ENCODE data around the gene SH3RF1.
"Not testable (repeated sequence)": the region's sequence is repeated elsewhere in the genome, so short reads cannot be mapped to it uniquely, and the experiment has no call there.

Gene SH3RF1

DNA sequence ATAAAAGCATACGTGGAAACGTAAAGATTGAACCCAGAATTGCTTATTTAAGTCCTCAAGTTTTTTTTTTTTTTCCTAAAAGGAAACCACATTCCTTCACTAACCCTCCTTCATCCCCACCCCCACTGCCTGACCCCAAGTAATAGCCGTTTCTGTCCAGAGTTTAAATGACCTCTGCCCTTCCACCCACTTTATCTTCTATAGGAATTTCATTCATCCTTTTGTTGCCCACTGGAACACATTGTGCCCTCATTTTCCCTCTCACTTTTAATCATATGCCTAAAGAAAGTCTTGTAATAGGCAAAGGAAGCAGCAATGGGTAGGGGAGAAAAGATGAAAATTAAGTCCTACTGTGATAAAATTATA is 62.7 kb downstream of the SH3RF1 start:
- H3K4me3 ChIP-seq (ENCODE audit: low read depth, low read length), result no peak overlapping the region
- TF ChIP-seq, protein P1, sequence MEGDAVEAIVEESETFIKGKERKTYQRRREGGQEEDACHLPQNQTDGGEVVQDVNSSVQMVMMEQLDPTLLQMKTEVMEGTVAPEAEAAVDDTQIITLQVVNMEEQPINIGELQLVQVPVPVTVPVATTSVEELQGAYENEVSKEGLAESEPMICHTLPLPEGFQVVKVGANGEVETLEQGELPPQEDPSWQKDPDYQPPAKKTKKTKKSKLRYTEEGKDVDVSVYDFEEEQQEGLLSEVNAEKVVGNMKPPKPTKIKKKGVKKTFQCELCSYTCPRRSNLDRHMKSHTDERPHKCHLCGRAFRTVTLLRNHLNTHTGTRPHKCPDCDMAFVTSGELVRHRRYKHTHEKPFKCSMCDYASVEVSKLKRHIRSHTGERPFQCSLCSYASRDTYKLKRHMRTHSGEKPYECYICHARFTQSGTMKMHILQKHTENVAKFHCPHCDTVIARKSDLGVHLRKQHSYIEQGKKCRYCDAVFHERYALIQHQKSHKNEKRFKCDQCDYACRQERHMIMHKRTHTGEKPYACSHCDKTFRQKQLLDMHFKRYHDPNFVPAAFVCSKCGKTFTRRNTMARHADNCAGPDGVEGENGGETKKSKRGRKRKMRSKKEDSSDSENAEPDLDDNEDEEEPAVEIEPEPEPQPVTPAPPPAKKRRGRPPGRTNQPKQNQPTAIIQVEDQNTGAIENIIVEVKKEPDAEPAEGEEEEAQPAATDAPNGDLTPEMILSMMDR (IDR thresholded peaks at IDR 0.05; ENCODE audit: control insufficient read depth, extremely low read depth, insufficient read depth), result no peak
- DNase-seq (ENCODE audit: low read depth), result no peak

DNA sequence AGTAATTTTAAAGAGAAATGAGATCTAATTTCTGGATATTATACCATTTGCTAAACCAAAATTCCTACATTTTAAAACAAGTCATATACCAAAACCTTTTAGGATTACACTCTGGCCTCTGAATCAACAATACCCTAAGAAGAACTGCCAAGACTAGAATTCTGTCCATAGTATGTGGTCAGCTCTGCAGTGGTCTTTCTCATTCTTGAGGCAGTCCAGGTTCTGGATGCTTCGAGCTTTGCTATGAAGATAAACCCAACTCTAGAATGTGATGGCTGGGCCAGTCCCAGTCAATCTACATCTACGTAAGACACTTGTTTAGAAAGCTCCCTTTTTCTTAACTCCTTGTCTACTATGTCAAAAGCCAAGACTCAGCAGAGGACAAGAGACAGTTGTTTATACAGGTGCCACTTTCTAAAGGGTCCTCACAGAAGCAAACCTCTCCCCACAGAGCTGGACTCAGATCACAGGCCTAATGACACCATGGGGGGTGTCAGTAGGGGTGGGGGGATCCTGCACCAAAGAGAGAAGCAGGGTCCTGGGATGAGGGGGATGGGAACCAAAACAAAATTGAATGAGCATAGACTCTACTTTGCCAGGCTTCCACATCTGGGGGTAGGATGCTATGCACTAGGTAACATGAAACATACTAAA is 63.2 kb downstream of the SH3RF1 start:
- TF ChIP-seq, protein P1 (IDR thresholded peaks at IDR 0.05; ENCODE audit: control insufficient read depth, extremely low read depth, insufficient read depth), result no peak
- DNase-seq (ENCODE audit: low read depth), result no peak
- no peak overlapping the region for H3K4me3 ChIP-seq (ENCODE audit: low read depth, low read length)

DNA sequence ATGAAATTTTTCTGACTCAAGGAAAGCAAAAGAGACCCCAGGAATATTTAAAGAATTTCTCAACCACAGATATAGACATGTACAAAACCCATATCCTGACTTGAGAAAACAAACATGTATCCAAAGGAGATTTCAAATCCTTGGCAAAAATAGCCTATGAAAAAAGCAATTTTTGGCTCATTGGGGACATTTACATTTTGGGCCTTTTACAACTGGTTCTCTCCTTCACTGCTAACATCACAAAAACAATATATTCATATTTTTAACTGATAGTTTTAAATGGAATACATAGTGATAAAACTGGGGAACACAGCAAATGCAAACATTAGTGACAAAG is 65.0 kb downstream of the SH3RF1 start:
- DNase-seq (ENCODE audit: low read depth), result no peak
- no peak overlapping the region for H3K4me3 ChIP-seq (ENCODE audit: low read depth, low read length)
- TF ChIP-seq, protein P1 (IDR thresholded peaks at IDR 0.05; ENCODE audit: control insufficient read depth, extremely low read depth, insufficient read depth), result no peak

DNA sequence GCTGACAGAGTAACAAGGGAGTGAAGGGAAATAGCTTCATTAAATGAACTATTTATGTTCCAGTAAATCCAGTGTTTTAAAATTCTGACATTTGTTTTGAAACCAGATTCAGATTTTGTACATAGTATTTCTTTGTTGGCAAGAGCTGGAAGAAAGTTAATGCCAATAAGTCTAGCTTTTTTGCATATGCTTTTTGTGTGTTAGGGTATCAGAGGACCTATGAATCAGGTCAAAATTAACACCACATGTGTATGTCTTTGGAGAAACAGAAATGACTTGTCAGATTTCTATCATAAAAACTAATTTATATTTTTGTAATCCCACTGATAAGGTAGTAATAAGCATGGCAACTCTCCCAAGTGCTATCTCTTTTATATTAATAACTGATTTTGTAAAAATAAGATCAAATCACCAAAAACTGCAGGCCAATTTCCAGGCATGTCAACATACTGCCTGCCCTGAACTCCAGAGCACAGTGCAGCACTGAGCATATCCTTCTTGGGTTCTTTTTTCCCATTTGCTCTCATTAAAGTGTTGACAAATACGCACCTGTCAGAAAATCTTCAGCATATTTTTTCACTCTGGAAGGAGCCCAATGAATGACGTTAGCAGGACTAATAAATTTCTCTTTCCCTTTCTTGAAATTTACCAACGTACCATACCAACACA is 65.5 kb downstream of the SH3RF1 start:
- TF ChIP-seq, protein P1 (IDR thresholded peaks at IDR 0.05; ENCODE audit: control insufficient read depth, extremely low read depth, insufficient read depth), result no peak
- DNase-seq (ENCODE audit: low read depth), result no peak
- no peak overlapping the region for H3K4me3 ChIP-seq (ENCODE audit: low read depth, low read length)

DNA sequence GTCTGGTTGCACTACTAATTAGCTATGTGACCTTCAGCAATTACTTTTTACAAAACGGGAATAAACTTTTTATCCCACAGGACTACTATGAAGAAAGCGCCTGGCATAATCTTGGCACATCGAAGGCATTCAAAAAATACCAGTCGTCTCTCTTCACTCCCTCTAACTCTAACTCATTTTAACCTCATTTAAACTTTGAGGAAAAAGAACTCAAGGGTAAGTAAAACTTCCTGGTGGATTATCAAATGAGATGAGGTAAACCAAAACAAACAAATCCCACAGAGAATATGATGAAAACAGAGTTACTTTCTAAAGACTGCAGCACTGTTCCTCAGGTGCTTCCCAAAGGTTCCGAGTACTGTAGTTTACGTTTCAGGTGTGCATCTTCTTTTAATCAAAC is 66.9 kb downstream of the SH3RF1 start:
- TF ChIP-seq, protein P1 (IDR thresholded peaks at IDR 0.05; ENCODE audit: control insufficient read depth, extremely low read depth, insufficient read depth), result no peak
- H3K4me3 ChIP-seq (ENCODE audit: low read depth, low read length), result no peak overlapping the region
- DNase-seq (ENCODE audit: low read depth), result no peak

DNA sequence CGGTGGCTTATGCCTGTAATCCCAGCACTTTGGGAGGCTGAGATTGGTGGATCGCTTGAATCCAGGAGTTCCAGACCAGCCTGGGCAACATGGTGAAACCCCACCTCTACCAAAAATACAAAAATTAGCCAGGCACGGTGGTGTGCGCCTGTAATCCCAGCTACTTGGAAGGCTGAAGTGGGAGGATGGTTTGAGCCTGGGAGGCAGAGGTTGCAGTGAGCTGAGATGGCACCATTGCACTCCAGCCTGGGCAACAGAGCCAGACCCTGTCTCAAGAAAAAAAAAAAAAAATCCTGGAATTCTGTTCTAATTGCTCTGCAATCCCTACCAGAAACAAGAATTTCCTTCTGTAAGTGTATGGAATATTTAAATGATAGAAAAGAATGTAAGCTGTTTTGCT is 67.5 kb downstream of the SH3RF1 start:
- DNase-seq (ENCODE audit: low read depth); H3K4me3 ChIP-seq (ENCODE audit: low read depth, low read length): not testable (repeated sequence)

DNA sequence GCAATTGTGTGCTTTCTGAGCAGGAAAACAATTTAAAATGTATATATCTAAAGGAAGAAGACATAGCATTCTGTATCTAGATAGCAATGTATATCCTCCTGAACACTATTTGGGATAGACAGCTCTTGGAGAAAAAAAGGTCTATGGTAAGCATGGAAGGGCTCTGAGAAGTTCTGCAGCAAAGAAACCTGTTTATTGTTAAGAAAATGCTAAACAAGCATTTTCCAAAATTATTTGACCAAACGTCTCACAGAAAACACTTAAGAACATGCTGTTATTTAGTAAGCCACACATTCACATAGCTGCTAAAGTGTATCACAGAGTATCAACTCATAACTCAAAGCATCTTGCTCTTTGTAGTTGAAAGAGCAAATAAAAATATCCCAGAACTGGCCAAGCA is 67.9 kb downstream of the SH3RF1 start:
- no peak overlapping the region for H3K4me3 ChIP-seq (ENCODE audit: low read depth, low read length)
- no peak for DNase-seq (ENCODE audit: low read depth)
- TF ChIP-seq, protein P1 (IDR thresholded peaks at IDR 0.05; ENCODE audit: control insufficient read depth, extremely low read depth, insufficient read depth), result no peak

Data from LNCaP clone FGC (cell line).